HG02981 (cell line): ENCODE measurements around the gene COL15A1.

Experiments used
- ATAC-seq: cut with Tn5 transposase; IDR thresholded peaks from one replicate; pipeline ENCODE4 v1.9.1; 2021; ENCODE audit warnings: mild to moderate bottlenecking, moderate library complexity; ENCODE audit not compliant: unreplicated experiment

COL15A1 gene

GRCh38 chr9:99030610-99031109 lies 87.0 kb downstream of the COL15A1 start:
- no peak for ATAC-seq

- ATAC-seq, result no peak
These were observed 87.6 kb downstream of the COL15A1 start for GRCh38 chr9:99031319-99031718.

- no peak for ATAC-seq
These were observed 88.3 kb downstream of the COL15A1 start for GRCh38 chr9:99031994-99032393.

GRCh38 chr9:99034149-99034548 lies 90.4 kb downstream of the COL15A1 start:
- no peak for ATAC-seq

GRCh38 chr9:99035313-99035712 lies 91.6 kb downstream of the COL15A1 start:
- ATAC-seq, result no peak

- no peak for ATAC-seq
These were observed 94.2 kb downstream of the COL15A1 start for GRCh38 chr9:99037769-99038483.

GRCh38 chr9:99038484-99038820 lies 94.7 kb downstream of the COL15A1 start:
- ATAC-seq, result no peak

- ATAC-seq, result no peak
These were observed 95.9 kb downstream of the COL15A1 start for GRCh38 chr9:99039505-99040182.

GRCh38 chr9:99040251-99040900 lies 96.7 kb downstream of the COL15A1 start:
- no peak for ATAC-seq

GRCh38 chr9:99040911-99041582 lies 97.3 kb downstream of the COL15A1 start:
- ATAC-seq, result no peak

GRCh38 chr9:99041618-99042017 lies 97.9 kb downstream of the COL15A1 start:
- ATAC-seq, result no peak

- no peak for ATAC-seq
These were observed 98.9 kb downstream of the COL15A1 start for GRCh38 chr9:99042620-99043019.

- ATAC-seq, result no peak
These were observed 101.1 kb downstream of the COL15A1 start for GRCh38 chr9:99044827-99045226.

GRCh38 chr9:99046068-99046467 lies 102.4 kb downstream of the COL15A1 start:
- ATAC-seq, result no peak

- no peak for ATAC-seq
These were observed 102.9 kb downstream of the COL15A1 start for GRCh38 chr9:99046542-99047071.

- no peak for ATAC-seq
These were observed 105.5 kb downstream of the COL15A1 start for GRCh38 chr9:99049228-99049627.

- ATAC-seq, result no peak
These were observed 105.9 kb downstream of the COL15A1 start for GRCh38 chr9:99049641-99050040.

GRCh38 chr9:99050292-99050911 lies 106.7 kb downstream of the COL15A1 start:
- ATAC-seq, result no peak

- no peak for ATAC-seq
These were observed 107.2 kb downstream of the COL15A1 start for GRCh38 chr9:99050924-99051323.

GRCh38 chr9:99051406-99051805 lies 107.7 kb downstream of the COL15A1 start:
- no peak for ATAC-seq

GRCh38 chr9:99051851-99052250 lies 108.1 kb downstream of the COL15A1 start:
- no peak for ATAC-seq
